ENCODE measurements around the gene ATP1B1.
A peak's percentile ranks its signal among the peaks of the same experiment; 100 is the strongest.

ATP1B1 gene

GRCh38 chr1:169111472-169111871, 5.0 kb downstream of the ATP1B1 start:
- DNase-seq (ENCODE audit: low read depth, low spot score): no peak
- no peak overlapping the region for H3K4me3 ChIP-seq (ENCODE audit: low read depth, low read length)
- no peak for TF ChIP-seq CTCF (IDR thresholded peaks at IDR 0.05; ENCODE audit: low read depth, low read length)
- in situ Hi-C loops (cut with HindIII; ENCODE audit: low sequenced_read_pairs): no loop called here

DNA sequence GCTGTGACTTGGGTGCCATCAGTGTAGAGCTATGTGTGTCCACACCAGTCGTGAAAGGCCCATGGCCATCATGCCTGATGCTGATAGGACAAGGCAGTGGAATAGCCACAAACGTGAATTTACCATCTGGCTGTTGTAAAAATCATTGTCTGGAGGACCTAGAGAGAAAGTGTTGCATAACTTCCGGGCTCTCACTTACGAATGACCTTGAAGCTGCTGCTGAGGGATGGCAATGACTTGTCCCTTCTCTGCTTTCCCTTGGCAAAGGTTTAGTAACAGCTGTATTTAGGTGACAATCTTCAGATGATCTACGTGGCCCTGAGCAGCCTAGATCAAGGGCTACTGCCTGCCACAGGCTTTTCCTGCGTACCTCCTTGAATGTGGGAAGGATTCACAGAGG, 5.8 kb downstream of the ATP1B1 start:
- no peak overlapping the region for H3K4me3 ChIP-seq (ENCODE audit: low read depth, low read length)
- TF ChIP-seq CTCF (IDR thresholded peaks at IDR 0.05; ENCODE audit: low read depth, low read length): no peak
- in situ Hi-C loops (cut with HindIII; ENCODE audit: low sequenced_read_pairs): no loop called here
- no peak for DNase-seq (ENCODE audit: low read depth, low spot score)

DNA sequence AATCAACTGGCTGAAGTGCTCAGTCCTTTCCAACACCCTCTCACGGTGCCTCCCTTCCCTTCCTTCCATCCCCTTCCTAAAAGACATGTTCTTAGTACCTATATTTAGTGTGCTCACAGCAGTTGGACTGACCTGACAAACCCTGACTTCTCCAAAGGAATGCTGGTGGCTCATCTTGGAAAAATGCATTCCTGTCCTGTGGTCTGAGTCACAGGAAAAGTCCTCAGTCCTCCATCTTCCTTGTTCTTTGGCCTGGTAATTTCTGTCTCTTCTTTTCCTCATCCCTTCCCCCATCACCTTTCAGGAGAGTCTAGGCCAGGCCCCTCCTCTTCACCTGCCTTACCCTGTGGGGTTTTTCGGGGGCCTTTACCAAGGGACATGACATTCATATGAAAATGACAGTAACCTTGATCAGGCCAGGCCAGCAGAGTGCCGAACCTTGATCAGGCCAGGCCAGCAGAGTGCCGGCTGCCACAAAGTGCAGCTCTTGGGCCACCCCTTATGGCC, 7.2 kb downstream of the ATP1B1 start:
- TF ChIP-seq CTCF (IDR thresholded peaks at IDR 0.05; ENCODE audit: low read depth, low read length): no peak

GRCh38 chr1:169115891-169116585, 9.5 kb downstream of the ATP1B1 start:
- in situ Hi-C loops (cut with HindIII; ENCODE audit: low sequenced_read_pairs): no loop called here
- no peak overlapping the region for H3K4me3 ChIP-seq (ENCODE audit: low read depth, low read length)
- no peak for DNase-seq (ENCODE audit: low read depth, low spot score)
- no peak for TF ChIP-seq CTCF (IDR thresholded peaks at IDR 0.05; ENCODE audit: low read depth, low read length)

More for the DNA sequence above, 7.2 kb downstream of the ATP1B1 start:
- peak; percentile 90 for DNase-seq (ENCODE audit: low read depth, low spot score)
- in situ Hi-C loops (cut with HindIII; ENCODE audit: low sequenced_read_pairs): no loop called here
- no peak overlapping the region for H3K4me3 ChIP-seq (ENCODE audit: low read depth, low read length)

- no peak overlapping the region for H3K4me3 ChIP-seq (ENCODE audit: low read depth, low read length)
- DNase-seq (ENCODE audit: low read depth, low spot score): no peak
- in situ Hi-C loops (cut with HindIII; ENCODE audit: low sequenced_read_pairs): no loop called here
- TF ChIP-seq CTCF (IDR thresholded peaks at IDR 0.05; ENCODE audit: low read depth, low read length): no peak
Observed at GRCh38 chr1:169117014-169117413, 10.5 kb downstream of the ATP1B1 start.

GRCh38 chr1:169117599-169117998, 11.1 kb downstream of the ATP1B1 start:
- no peak overlapping the region for H3K4me3 ChIP-seq (ENCODE audit: low read depth, low read length)
- no peak for DNase-seq (ENCODE audit: low read depth, low spot score)
- in situ Hi-C loops (cut with HindIII; ENCODE audit: low sequenced_read_pairs): no loop called here
- no peak for TF ChIP-seq CTCF (IDR thresholded peaks at IDR 0.05; ENCODE audit: low read depth, low read length)

Data from astrocyte of the spinal cord (primary cell).